CD14-positive monocyte (primary cell): Measurements from ENCODE around the gene GSTM2. TPM values are rescaled to one million over a fixed set of nuclear protein-coding genes. Genes with fewer than 3 reads are reported as not detected.

Experiments
- DNase-seq, 3 donors: peaks; one replicate each; pipeline ENCODE4 v3.0.0-alpha.2; 2011 to 2022
- H2AFZ ChIP-seq: 2 replicates; pipeline ENCODE4 v1.6.0; 2012; ENCODE audit warnings: mild to moderate bottlenecking, low read depth, low read length, inconsistent platforms; ENCODE audit not compliant: insufficient read depth, poor library complexity, severe bottlenecking
- H3K27ac ChIP-seq, 2 donors: 1 replicate in 1 of 2; 2 replicates in 1 of 2; pipeline ENCODE4 v1.5.1; 2012 to 2013; ENCODE audit warnings: low read length in 2 of 2, control low read depth in 1 of 2, inconsistent platforms in 1 of 2, low read depth in 1 of 2, mild to moderate bottlenecking in 1 of 2
- H3K27me3 ChIP-seq, 2 donors: one replicate each; pipeline versions ENCODE4 v1.6.0 to v1.6.1; 2011 to 2013; ENCODE audit warnings: low read length in 2 of 2; ENCODE audit not compliant: control insufficient read depth in 2 of 2, insufficient read depth in 2 of 2
- H3K36me3 ChIP-seq, 2 donors: replicated peaks in 1 of 2; 1 replicate in 1 of 2; 2 replicates in 1 of 2; pipeline versions ENCODE4 v1.5.1 to v1.6.1; 2012 to 2013; ENCODE audit warnings: low read length in 2 of 2, control low read depth in 1 of 2, inconsistent platforms in 1 of 2, mild to moderate bottlenecking in 1 of 2; ENCODE audit not compliant: insufficient read depth in 2 of 2, control insufficient read depth in 1 of 2
- H3K4me1 ChIP-seq, 2 donors: 1 replicate in 1 of 2; 2 replicates in 1 of 2; pipeline versions ENCODE4 v1.5.1 to v1.6.1; 2012 to 2013; ENCODE audit warnings: low read length in 2 of 2, control low read depth in 1 of 2, inconsistent platforms in 1 of 2, mild to moderate bottlenecking in 1 of 2, moderate library complexity in 1 of 2; ENCODE audit not compliant: insufficient read depth in 2 of 2, control insufficient read depth in 1 of 2
- H3K4me2 ChIP-seq: replicated peaks from 2 replicates; pipeline ENCODE3; 2012; ENCODE audit warnings: low read length, moderate library complexity, mild to moderate bottlenecking; ENCODE audit not compliant: poor library complexity, severe bottlenecking; ENCODE audit errors: extremely low read depth
- H3K4me3 ChIP-seq, 3 experiments: fragments of 200-600 bp in 1 of 3; sonication (generic) in 1 of 3; replicated peaks in 1 of 3; 1 replicate in 2 of 3; 2 replicates in 1 of 3; pipeline ENCODE4 v1.5.1; 2011 to 2013; ENCODE audit warnings: low read length in 3 of 3, mild to moderate bottlenecking in 3 of 3, control low read depth in 2 of 3, low read depth in 2 of 3, inconsistent platforms in 1 of 3, moderate library complexity in 1 of 3
- H3K79me2 ChIP-seq: 2 replicates; pipeline ENCODE4 v1.6.0; 2012; ENCODE audit warnings: mild to moderate bottlenecking, control low read depth, inconsistent platforms, low read length, moderate library complexity; ENCODE audit not compliant: insufficient read depth
- H3K9ac ChIP-seq: 2 replicates; pipeline ENCODE4 v1.6.0; 2017; ENCODE audit warnings: low read length, mild to moderate bottlenecking; ENCODE audit not compliant: insufficient read depth, poor library complexity, severe bottlenecking
- H3K9me3 ChIP-seq, 2 donors: replicated peaks in 1 of 2; 1 replicate in 1 of 2; 2 replicates in 1 of 2; pipeline versions ENCODE4 v1.5.1 to v1.6.1; 2012 to 2013; ENCODE audit warnings: low read length in 2 of 2, control low read depth in 1 of 2; ENCODE audit not compliant: control insufficient read depth in 1 of 2, insufficient read depth in 1 of 2
- H4K20me1 ChIP-seq: 2 replicates; pipeline ENCODE4 v1.6.0; 2012; ENCODE audit warnings: mild to moderate bottlenecking, low read length, control low read depth, moderate library complexity; ENCODE audit not compliant: insufficient read depth
- H3K27ac Mint-ChIP-seq, 7 donors: one replicate each; pipeline ENCODE4 v1.8.0; 2020; ENCODE audit warnings: mild to moderate bottlenecking in 7 of 7, mixed read lengths in 7 of 7, moderate library complexity in 6 of 7, inconsistent platforms in 2 of 7
- H3K27me3 Mint-ChIP-seq, 3 donors: one replicate each; pipeline ENCODE4 v1.8.0; 2021 to 2022; ENCODE audit warnings: low read depth in 3 of 3, mild to moderate bottlenecking in 3 of 3, mixed read lengths in 3 of 3, moderate library complexity in 3 of 3, inconsistent platforms in 1 of 3
- H3K36me3 Mint-ChIP-seq, 2 donors: one replicate each; pipeline ENCODE4 v1.8.0; 2020; ENCODE audit warnings: mixed read lengths in 2 of 2, inconsistent platforms in 1 of 2, mild to moderate bottlenecking in 1 of 2
- H3K4me1 Mint-ChIP-seq: one replicate; pipeline ENCODE4 v1.8.0; 2020; ENCODE audit warnings: mild to moderate bottlenecking, mixed read lengths
- H3K4me3 Mint-ChIP-seq, 2 donors: one replicate each; pipeline ENCODE4 v1.8.0; 2020; ENCODE audit warnings: mild to moderate bottlenecking in 2 of 2, mixed read lengths in 2 of 2, moderate library complexity in 1 of 2
- H3K9me3 Mint-ChIP-seq, 7 donors: one replicate each; pipeline ENCODE4 v1.8.0; 2020 to 2022; ENCODE audit warnings: mixed read lengths in 7 of 7, mild to moderate bottlenecking in 6 of 7, moderate library complexity in 6 of 7, inconsistent platforms in 2 of 7
- CTCF ChIP-seq: fragments of 200-600 bp; IDR thresholded peaks from one replicate; pipeline ENCODE4 v1.8.0; 2022; ENCODE audit warnings: antibody characterized with exemption, mild to moderate bottlenecking
- WGBS: methylation state at CpG from one replicate; pipeline ENCODE4 v1.1.5; 2013; ENCODE audit warnings: missing lambda C conversion rate; ENCODE audit not compliant: insufficient coverage; 5-methylcytosine and 5-hydroxymethylcytosine counted together
- intact Hi-C, 2 donors: fragments of 100-400 bp; cut with micrococcal nuclease; formaldehyde crosslinking; loops; one replicate each; pipeline versions ENCODE4 v1.15.0 to v1.15.1; 2023
- polyA plus RNA-seq, 3 donors: library from polyadenylated mRNA; depleted of rRNA in 1 of 3; unstranded in 2 of 3; stranded (reverse) in 1 of 3; fragments of 300-500 nt in 2 of 3; fragments of >200 nt in 1 of 3; fragmentation: Illumina TruSeq in 2 of 3; gene quantifications; 1 replicate in 2 of 3; 2 replicates in 1 of 3; pipeline ENCODE4 v1.2.3, GENCODE V29; 2012 to 2021

Gene GSTM2
- polyA plus RNA-seq, 3 donors: 1.5 to 12.0 (median 6.3) TPM

DNA sequence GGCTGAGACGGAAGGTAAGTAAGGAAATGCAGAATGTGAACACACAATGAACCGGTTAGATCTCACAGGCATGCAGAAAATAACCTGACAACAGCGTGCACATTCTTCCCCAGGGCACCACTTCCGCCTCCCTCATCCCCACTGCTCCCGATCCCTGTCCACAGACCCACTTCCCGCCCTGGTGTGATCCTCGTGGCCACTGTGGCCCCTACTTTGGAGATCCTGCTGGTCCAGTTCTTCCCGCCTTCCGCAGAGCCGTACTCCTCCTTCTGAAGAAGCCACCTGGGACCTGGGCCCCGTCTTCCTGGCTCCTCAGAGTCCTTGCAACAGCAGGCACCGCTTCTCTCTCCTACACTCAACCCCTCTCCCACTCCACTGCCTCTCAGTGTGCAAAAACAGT lies 13.3 kb upstream of the GSTM2 start:
- Histone ChIP-seq H3K27me3 (no peaks in the 10 kb centered on the region), H3K4me3 (no peak overlapping the region), H3K4me1 (peaks cover 30 to 38% of the 10 kb centered on the region in 2 donors), H4K20me1 (no peaks in the 10 kb centered on the region), H3K79me2 (no peaks in the 10 kb centered on the region), H3K4me2 (no peak overlapping the region), H2AFZ (peak overlapping the region; percentile 17), H3K36me3 (no peaks in the 10 kb centered on the region), H3K9ac (no peak overlapping the region), H3K27ac (no peak overlapping the region), H3K9me3 (no peaks in the 10 kb centered on the region)
- peaks cover 44% of the 10 kb centered on the region for H3K4me1 Mint-ChIP-seq
- peaks cover 2 to 4% of the 10 kb centered on the region in 2 donors for H3K36me3 Mint-ChIP-seq
- WGBS: 92% methylated on average over 10 of the region's 12 CpGs
- no peak overlapping the region for H3K4me3 Mint-ChIP-seq
- H3K27ac Mint-ChIP-seq: no peak overlapping the region
- H3K27me3 Mint-ChIP-seq: peaks cover 4 to 20% (median 9%) of the 10 kb centered on the region in 3 donors
- intact Hi-C loops: no loop called here
- no peak for TF ChIP-seq CTCF
- peaks cover 0 to 1% (median 0%) of the 10 kb centered on the region in 7 donors for H3K9me3 Mint-ChIP-seq
- no peak for DNase-seq

DNA sequence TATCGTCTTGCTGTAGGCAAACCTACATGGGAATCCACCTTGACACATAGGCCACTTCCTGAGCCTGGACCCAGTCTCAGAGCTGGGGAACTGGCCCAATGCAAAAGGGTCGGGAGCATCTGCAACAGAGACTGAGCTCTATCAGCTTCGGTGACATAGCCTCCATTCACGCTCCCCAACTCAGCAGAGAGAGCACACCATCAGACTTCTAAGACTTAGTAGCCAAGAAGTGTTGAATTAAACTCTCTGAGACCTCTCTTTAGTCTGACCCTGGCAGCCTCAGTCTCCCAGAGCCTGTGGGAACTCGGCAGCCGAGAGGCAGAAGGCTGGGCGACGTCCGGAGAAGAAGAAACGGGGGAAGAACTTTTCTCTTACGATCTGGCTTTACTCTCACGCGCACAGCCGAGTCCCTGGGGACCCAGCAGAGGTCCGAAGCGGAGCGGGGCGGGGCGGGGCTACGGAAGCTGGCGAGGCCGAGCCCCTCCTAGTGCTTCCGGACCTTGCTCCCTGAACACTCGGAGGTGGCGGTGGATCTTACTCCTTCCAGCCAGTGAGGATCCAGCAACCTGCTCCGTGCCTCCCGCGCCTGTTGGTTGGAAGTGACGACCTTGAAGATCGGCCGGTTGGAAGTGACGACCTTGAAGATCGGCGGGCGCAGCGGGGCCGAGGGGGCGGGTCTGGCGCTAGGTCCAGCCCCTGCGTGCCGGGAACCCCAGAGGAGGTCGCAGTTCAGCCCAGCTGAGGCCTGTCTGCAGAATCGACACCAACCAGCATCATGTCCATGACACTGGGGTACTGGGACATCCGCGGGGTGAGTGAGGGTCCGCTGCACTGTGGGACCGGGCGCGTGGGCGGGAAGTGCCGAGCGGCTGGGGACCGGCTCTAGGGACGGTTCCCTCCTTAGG lies 12.0 kb upstream of the GSTM2 start, which contains the start of gene GSTM4:
TSS of gene GSTM4 (plus strand) at position 485 of the 905 bp plus-strand sequence. CDS start at position 776, 291 bp downstream.
- peak within 1 kb of the TSS in 6 of 7 donors; percentile 38 to 85 (median 80) for H3K27ac Mint-ChIP-seq
- WGBS: 0% methylated on average over 52 of the region's 54 CpGs
- peak within 1 kb of the TSS; percentile 94 to 97 for H3K4me3 Mint-ChIP-seq
- peak within 1 kb of the TSS; percentile 67 to 99 (median 81) for H3K4me3 ChIP-seq
- H3K36me3 ChIP-seq: no peaks in the 10 kb centered on the region
- intact Hi-C loops: no loop called here
- peak; percentile 32 to 66 (median 39) for DNase-seq
- no peaks in the 10 kb centered on the region for H3K27me3 ChIP-seq
- no peaks in the 10 kb centered on the region for H3K9me3 ChIP-seq
- H2AFZ ChIP-seq: peak within 1 kb of the TSS; percentile 98
- H3K9me3 Mint-ChIP-seq: peaks cover 0 to 1% (median 0%) of the 10 kb centered on the region in 7 donors
- H3K9ac ChIP-seq: peak within 1 kb of the TSS; percentile 79
- H3K79me2 ChIP-seq: no peaks in the 10 kb centered on the region
- peak within 1 kb of the TSS; percentile 80 for H3K4me2 ChIP-seq
- peaks cover 57% of the 10 kb centered on the region for H3K4me1 Mint-ChIP-seq
- H3K36me3 Mint-ChIP-seq: peaks cover 2 to 4% of the 10 kb centered on the region in 2 donors
- H4K20me1 ChIP-seq: no peaks in the 10 kb centered on the region
- H3K27me3 Mint-ChIP-seq: peaks cover 4 to 20% (median 9%) of the 10 kb centered on the region in 3 donors
- H3K27ac ChIP-seq: peak within 1 kb of the TSS; percentile 34 to 77
- no peak for TF ChIP-seq CTCF
- H3K4me1 ChIP-seq: peaks cover 42 to 50% of the 10 kb centered on the region in 2 donors
